WERI-Rb-1 (cell line): ENCODE results near the gene MAP10.

ENCODE experiments used
- DNase-seq: peaks from one replicate; pipeline ENCODE4 v3.0.0-alpha.2; 2020
- H3K27ac ChIP-seq: fragments of 250-450 bp; sonication (Bioruptor Pico); 2 replicates; pipeline ENCODE4 v1.5.1; 2020; ENCODE audit warnings: mild to moderate bottlenecking, moderate library complexity
- H3K27me3 ChIP-seq: fragments of 250-450 bp; sonication (Bioruptor Pico); 2 replicates; pipeline ENCODE4 v1.5.1; 2021; ENCODE audit warnings: mild to moderate bottlenecking, low read depth, moderate library complexity; ENCODE audit not compliant: insufficient read depth, severe bottlenecking
- H3K36me3 ChIP-seq: fragments of 250-450 bp; sonication (Bioruptor Pico); 2 replicates; pipeline ENCODE4 v1.5.1; 2020; ENCODE audit warnings: mild to moderate bottlenecking, moderate library complexity
- H3K4me3 ChIP-seq: 2 replicates; pipeline ENCODE4 v1.5.1; 2011; ENCODE audit warnings: low read depth, mild to moderate bottlenecking, control low read depth, low read length
- H3K9me3 ChIP-seq: fragments of 250-450 bp; sonication (Bioruptor Pico); 2 replicates; pipeline ENCODE4 v1.5.1; 2021; ENCODE audit warnings: mild to moderate bottlenecking, moderate library complexity; ENCODE audit not compliant: severe bottlenecking
- CTCF ChIP-seq: IDR thresholded peaks from 2 replicates; pipeline ENCODE4 v1.5.1; 2011; ENCODE audit warnings: low read depth, mild to moderate bottlenecking, control low read depth, inconsistent platforms, low read length

MAP10 gene

GRCh38 chr1:232789651-232790050, 15.6 kb upstream of the MAP10 start:
- Histone ChIP-seq H3K4me3 (no peak overlapping the region), H3K36me3 (no peaks in the 10 kb centered on the region), H3K27me3 (no peaks in the 10 kb centered on the region), H3K9me3 (no peaks in the 10 kb centered on the region), H3K27ac (no peak overlapping the region)
- no peak for TF ChIP-seq CTCF
- DNase-seq: no peak

DNA sequence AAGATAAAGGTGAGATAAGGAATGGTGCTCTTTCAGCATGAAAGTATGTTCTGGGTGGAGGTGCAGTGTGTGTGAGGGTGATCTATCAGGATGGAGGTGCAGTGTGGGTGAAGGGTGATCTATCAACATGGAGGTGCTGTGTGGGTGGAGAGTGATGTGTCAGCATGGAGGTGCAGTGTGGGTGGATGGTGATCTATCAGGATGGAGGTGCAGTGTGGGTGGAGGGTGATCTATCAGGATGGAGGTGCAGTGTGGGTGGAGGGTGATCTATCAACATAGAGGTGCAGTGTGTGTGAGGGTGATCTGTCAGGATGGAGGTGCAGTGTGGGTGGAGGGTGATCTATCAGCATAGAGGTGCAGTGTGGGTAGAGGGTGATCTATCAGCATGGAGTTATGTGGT, 12.3 kb upstream of the MAP10 start:
- Histone ChIP-seq H3K36me3 (no peaks in the 10 kb centered on the region), H3K27me3 (no peaks in the 10 kb centered on the region), H3K27ac (no peak overlapping the region), H3K9me3 (no peaks in the 10 kb centered on the region), H3K4me3 (no peak overlapping the region)
- DNase-seq: no peak
- no peak for TF ChIP-seq CTCF

DNA sequence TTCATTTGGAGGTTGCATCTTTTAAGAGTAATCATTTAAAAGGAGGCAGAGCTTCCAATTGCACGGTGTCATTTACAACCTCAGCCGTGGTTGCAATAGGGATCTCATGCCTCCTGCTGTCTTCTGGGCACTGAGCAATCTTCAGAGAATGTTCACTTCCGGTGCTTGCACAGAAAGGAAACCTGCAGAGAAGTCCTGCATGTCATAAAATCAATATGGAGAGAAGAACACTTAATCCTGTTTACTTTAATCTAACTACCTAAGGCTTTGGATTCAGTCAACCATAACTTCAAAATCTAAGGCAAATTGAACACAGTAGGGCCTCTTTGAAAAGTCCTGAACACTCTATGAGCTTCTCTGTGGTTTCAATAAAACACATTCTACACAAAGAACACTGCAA, 11.3 kb upstream of the MAP10 start:
- DNase-seq: peak; percentile 89
- Histone ChIP-seq H3K4me3 (no peak overlapping the region), H3K36me3 (no peaks in the 10 kb centered on the region), H3K27ac (peak overlapping the region; percentile 33), H3K27me3 (no peaks in the 10 kb centered on the region), H3K9me3 (no peaks in the 10 kb centered on the region)
- peak; percentile 55; the same call in 1 of the 2 replicates for TF ChIP-seq CTCF

GRCh38 chr1:232795497-232796053, 9.6 kb upstream of the MAP10 start:
- Histone ChIP-seq H3K36me3 (no peaks in the 10 kb centered on the region), H3K27me3 (no peaks in the 10 kb centered on the region), H3K4me3 (no peak overlapping the region), H3K9me3 (no peaks in the 10 kb centered on the region), H3K27ac (no peak overlapping the region)
- DNase-seq: no peak
- no peak for TF ChIP-seq CTCF

- Histone ChIP-seq H3K9me3 (no peaks in the 10 kb centered on the region), H3K36me3 (no peaks in the 10 kb centered on the region), H3K27ac (no peak overlapping the region), H3K4me3 (no peak overlapping the region), H3K27me3 (no peaks in the 10 kb centered on the region)
- DNase-seq: no peak
- TF ChIP-seq CTCF: no peak
Observed at GRCh38 chr1:232797856-232798510, 7.2 kb upstream of the MAP10 start.

DNA sequence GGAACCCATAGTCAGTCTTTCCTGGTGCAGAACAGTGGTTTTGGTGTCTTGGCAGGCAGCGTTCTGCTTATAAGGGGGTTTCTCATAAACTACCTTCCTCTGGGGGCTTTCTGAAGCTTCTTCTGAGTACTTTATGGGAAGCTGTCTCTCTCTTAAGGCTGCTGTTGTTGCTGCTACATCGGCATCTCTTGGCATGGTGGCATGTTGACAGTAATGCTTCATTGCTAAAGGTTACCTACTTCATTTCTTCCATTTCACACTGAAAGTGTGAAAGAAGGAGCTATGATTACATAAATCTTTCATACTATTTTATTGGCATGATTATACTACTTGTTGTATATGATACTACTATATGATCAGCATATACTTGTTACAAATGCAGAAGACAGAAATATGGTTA, 6.3 kb upstream of the MAP10 start:
- no peak overlapping the region for H3K4me3 ChIP-seq
- no peak for DNase-seq
- no peak for TF ChIP-seq CTCF

More for the DNA sequence above, 6.3 kb upstream of the MAP10 start:
- no peaks in the 10 kb centered on the region for H3K27me3 ChIP-seq
- H3K27ac ChIP-seq: no peak overlapping the region
- H3K9me3 ChIP-seq: no peaks in the 10 kb centered on the region
- no peaks in the 10 kb centered on the region for H3K36me3 ChIP-seq
